Stimulated activated CD8-positive, alpha-beta memory T cell treated with anti-CD3 and anti-CD28 coated beads, Interleukin-7, amount 100 ng/mL, for 48 hours (primary cell): ENCODE measurements around the gene NDUFA12.

ENCODE experiments used
- DNase-seq, 2 donors: peaks; one replicate each; pipeline ENCODE4 v3.0.0-alpha.2; 2020; ENCODE audit warnings: low read depth in 1 of 2; ENCODE audit errors: extremely low read depth in 1 of 2

Gene NDUFA12

GRCh38 chr12:94942663-94943062, 60.8 kb downstream of the NDUFA12 start:
- DNase-seq: peak in 1 of 2 donors; percentile 26

GRCh38 chr12:94941440-94941862, 62.0 kb downstream of the NDUFA12 start:
- peak; percentile 34 to 67 for DNase-seq

GRCh38 chr12:94940771-94941170, 62.7 kb downstream of the NDUFA12 start:
- no peak for DNase-seq

GRCh38 chr12:94938583-94938982, 64.9 kb downstream of the NDUFA12 start:
- no peak for DNase-seq

GRCh38 chr12:94930772-94931171, 72.7 kb downstream of the NDUFA12 start:
- no peak for DNase-seq

- DNase-seq: no peak
Observed at GRCh38 chr12:94930216-94930654, 73.3 kb downstream of the NDUFA12 start.

- no peak for DNase-seq
Observed at GRCh38 chr12:94929780-94930179, 73.7 kb downstream of the NDUFA12 start.

GRCh38 chr12:94925729-94926128, 77.8 kb downstream of the NDUFA12 start:
- DNase-seq: no peak

GRCh38 chr12:94925206-94925605, 78.3 kb downstream of the NDUFA12 start:
- DNase-seq: no peak

- DNase-seq: no peak
Observed at GRCh38 chr12:94922561-94922960, 80.9 kb downstream of the NDUFA12 start.
